Tibial nerve (tissue), 4 donors: ENCODE results near the gene INPP5A. TPM values are rescaled to one million over a fixed set of nuclear protein-coding genes. Genes with fewer than 3 reads are reported as not detected.

Experiments used
- DNase-seq, 2 donors: peaks; one replicate each; pipeline ENCODE4 v3.0.0-alpha.2; 2019; ENCODE audit warnings: low spot score in 2 of 2
- H3K27ac ChIP-seq, 4 donors: fragments of 200-600 bp; sonication (generic) in 3 of 4; one replicate each; pipeline ENCODE4 v1.5.1; 2017 to 2019; ENCODE audit warnings: mild to moderate bottlenecking in 1 of 4
- H3K27me3 ChIP-seq, 2 donors: fragments of 200-600 bp; sonication (generic) in 1 of 2; one replicate each; pipeline versions ENCODE4 v1.5.1 to v1.6.0; 2017 to 2019
- H3K36me3 ChIP-seq, 3 donors: fragments of 200-600 bp; sonication (generic); one replicate each; pipeline ENCODE4 v1.5.1; 2018 to 2019
- H3K4me1 ChIP-seq, 4 donors: fragments of 200-600 bp; sonication (generic) in 3 of 4; one replicate each; pipeline ENCODE4 v1.5.1; 2017 to 2019
- H3K4me3 ChIP-seq, 4 donors: fragments of 200-600 bp; sonication (generic) in 3 of 4; one replicate each; pipeline ENCODE4 v1.5.1; 2017 to 2019; ENCODE audit warnings: mild to moderate bottlenecking in 1 of 4, moderate library complexity in 1 of 4
- H3K9me3 ChIP-seq, 4 donors: fragments of 200-600 bp; sonication (generic) in 3 of 4; one replicate each; pipeline ENCODE4 v1.5.1; 2017 to 2019
- EP300 ChIP-seq, 2 donors: sonication (generic); formaldehyde crosslinking; IDR thresholded peaks; one replicate each; pipeline ENCODE4 v1.6.1; 2017; ENCODE audit warnings: antibody characterized with exemption in 2 of 2, mild to moderate bottlenecking in 1 of 2
- POLR2A ChIP-seq, 2 donors: fragments of 450-650 bp; IDR thresholded peaks; one replicate each; pipeline ENCODE4 v1.6.1; 2017; ENCODE audit warnings: antibody characterized with exemption in 2 of 2, mild to moderate bottlenecking in 2 of 2, moderate library complexity in 2 of 2
- WGBS, 2 donors: methylation state at CpG; one replicate each; pipeline ENCODE4 v1.1.5; 2018; 5-methylcytosine and 5-hydroxymethylcytosine counted together
- total RNA-seq, 4 donors: library from RNA; depleted of rRNA; stranded (reverse); fragments of >200 nt; gene quantifications; one replicate each; pipeline ENCODE4 v1.1.0, GENCODE V29; 2016
- TF ChIP-seq, protein P1 (sequence below), 5 experiments: fragments of 200-600 bp in 3 of 5; fragments of 450-650 bp in 2 of 5; sonication (generic) in 3 of 5; IDR thresholded peaks; one replicate each; pipeline ENCODE4 v1.5.1; 2016 to 2019; ENCODE audit warnings: antibody characterized with exemption in 5 of 5, mild to moderate bottlenecking in 3 of 5, moderate library complexity in 2 of 5

INPP5A gene
- total RNA-seq, 4 donors from 2014 or later: 73.8 to 101 (median 86.2) TPM

DNA sequence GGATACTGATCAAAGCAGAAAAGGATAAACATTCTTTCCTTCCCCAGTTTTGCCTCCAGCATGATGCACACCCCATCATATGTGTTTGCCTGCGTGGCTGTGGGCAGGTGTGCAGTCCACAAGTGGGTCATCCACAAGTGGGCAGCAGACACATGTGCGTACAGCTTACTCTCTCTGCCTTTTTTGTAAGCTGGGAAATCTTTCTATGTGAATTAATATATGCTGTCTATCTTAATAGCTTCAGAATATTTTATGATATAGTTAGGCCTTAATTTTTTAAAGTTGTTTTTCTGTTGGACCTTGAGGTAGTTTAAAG is 80.1 kb downstream of the INPP5A start:
- no peak for TF ChIP-seq POLR2A (IDR thresholded peaks at IDR 0.05)
- TF ChIP-seq, protein P1, sequence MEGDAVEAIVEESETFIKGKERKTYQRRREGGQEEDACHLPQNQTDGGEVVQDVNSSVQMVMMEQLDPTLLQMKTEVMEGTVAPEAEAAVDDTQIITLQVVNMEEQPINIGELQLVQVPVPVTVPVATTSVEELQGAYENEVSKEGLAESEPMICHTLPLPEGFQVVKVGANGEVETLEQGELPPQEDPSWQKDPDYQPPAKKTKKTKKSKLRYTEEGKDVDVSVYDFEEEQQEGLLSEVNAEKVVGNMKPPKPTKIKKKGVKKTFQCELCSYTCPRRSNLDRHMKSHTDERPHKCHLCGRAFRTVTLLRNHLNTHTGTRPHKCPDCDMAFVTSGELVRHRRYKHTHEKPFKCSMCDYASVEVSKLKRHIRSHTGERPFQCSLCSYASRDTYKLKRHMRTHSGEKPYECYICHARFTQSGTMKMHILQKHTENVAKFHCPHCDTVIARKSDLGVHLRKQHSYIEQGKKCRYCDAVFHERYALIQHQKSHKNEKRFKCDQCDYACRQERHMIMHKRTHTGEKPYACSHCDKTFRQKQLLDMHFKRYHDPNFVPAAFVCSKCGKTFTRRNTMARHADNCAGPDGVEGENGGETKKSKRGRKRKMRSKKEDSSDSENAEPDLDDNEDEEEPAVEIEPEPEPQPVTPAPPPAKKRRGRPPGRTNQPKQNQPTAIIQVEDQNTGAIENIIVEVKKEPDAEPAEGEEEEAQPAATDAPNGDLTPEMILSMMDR (IDR thresholded peaks at IDR 0.05): no peak
- TF ChIP-seq EP300 (IDR thresholded peaks at IDR 0.05): no peak
- no peak for DNase-seq
- H3K27ac ChIP-seq: no peak overlapping the region
- WGBS, 2 donors: 97 to 98% methylated on average over 2 of the region's 2 CpGs
- H3K36me3 ChIP-seq: peaks cover 0 to 41% (median 0%) of the 10 kb centered on the region in 3 donors
- peaks cover 0 to 32% (median 6%) of the 10 kb centered on the region in 4 donors for H3K9me3 ChIP-seq
- no peaks in the 10 kb centered on the region for H3K27me3 ChIP-seq
- no peak overlapping the region for H3K4me3 ChIP-seq
- no peaks in the 10 kb centered on the region for H3K4me1 ChIP-seq

DNA sequence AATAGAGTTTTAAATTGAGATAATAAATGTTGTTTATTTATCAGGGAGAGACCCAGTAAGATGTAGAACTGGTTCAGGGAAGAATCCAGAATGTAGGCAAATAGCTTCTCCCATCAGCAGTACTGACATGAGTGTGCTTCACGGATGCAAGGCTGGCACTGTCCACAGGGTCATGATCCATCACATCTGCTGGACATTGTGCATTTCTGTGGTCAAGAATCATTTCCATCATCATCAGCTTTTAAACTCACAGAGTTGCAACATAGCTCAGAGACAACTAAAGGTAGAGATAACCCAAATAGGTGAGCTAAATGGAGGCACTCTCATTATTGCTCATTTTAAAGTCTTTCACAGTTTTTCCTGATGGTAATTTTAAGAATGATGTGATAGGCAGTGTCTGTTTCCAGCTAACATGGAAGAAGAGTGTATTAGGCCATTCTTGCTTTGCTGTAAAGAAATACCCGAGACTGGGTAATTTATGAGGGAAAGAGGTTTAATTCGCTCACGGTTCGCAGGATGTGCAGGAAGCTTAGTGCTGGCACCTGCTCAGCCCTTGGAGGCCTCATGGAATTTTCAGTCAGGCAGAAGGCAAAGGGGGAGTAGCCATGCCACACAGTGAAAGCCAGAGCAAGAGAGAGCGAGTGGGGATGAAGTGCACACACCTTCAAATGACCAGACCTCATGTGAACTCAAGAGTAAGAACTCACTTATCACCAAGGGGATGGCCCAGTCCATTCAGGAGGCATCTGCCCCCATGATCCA is 80.8 kb downstream of the INPP5A start:
- no peak for DNase-seq

DNA sequence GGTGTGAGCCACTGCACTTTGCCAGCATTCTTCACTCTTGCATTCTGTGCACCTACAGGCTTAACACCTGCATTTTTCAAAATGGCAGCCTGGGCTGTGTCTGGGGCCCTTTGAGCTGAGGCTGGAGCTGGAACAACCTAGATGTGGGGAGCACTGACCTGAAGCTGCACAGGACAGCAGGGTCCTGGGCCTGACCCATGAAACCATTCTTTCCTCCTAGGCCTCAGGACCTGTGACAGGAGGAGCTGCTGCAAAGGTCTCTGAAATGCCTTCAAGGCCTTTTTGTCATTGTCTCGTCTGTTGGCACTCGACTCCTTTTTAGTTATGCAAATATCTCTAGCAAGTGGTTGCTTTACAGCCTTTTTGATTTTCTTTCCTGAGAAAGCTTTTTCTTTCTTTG is 82.3 kb downstream of the INPP5A start:
- TF ChIP-seq, protein P1 (IDR thresholded peaks at IDR 0.05): no peak
- TF ChIP-seq EP300 (IDR thresholded peaks at IDR 0.05): no peak
- no peak for TF ChIP-seq POLR2A (IDR thresholded peaks at IDR 0.05)

More for the DNA sequence above, 80.8 kb downstream of the INPP5A start:
- Histone ChIP-seq H3K36me3 (peaks cover 0 to 41% (median 0%) of the 10 kb centered on the region in 3 donors), H3K9me3 (peaks cover 0 to 32% (median 6%) of the 10 kb centered on the region in 4 donors), H3K27ac (no peak overlapping the region), H3K4me3 (no peak overlapping the region), H3K4me1 (no peaks in the 10 kb centered on the region), H3K27me3 (no peaks in the 10 kb centered on the region)
- WGBS, 2 donors: 80 to 86% methylated on average over 6 of the region's 6 CpGs
- TF ChIP-seq, protein P1 (IDR thresholded peaks at IDR 0.05): no peak
- TF ChIP-seq POLR2A (IDR thresholded peaks at IDR 0.05) (no peak), EP300 (IDR thresholded peaks at IDR 0.05) (no peak)

DNA sequence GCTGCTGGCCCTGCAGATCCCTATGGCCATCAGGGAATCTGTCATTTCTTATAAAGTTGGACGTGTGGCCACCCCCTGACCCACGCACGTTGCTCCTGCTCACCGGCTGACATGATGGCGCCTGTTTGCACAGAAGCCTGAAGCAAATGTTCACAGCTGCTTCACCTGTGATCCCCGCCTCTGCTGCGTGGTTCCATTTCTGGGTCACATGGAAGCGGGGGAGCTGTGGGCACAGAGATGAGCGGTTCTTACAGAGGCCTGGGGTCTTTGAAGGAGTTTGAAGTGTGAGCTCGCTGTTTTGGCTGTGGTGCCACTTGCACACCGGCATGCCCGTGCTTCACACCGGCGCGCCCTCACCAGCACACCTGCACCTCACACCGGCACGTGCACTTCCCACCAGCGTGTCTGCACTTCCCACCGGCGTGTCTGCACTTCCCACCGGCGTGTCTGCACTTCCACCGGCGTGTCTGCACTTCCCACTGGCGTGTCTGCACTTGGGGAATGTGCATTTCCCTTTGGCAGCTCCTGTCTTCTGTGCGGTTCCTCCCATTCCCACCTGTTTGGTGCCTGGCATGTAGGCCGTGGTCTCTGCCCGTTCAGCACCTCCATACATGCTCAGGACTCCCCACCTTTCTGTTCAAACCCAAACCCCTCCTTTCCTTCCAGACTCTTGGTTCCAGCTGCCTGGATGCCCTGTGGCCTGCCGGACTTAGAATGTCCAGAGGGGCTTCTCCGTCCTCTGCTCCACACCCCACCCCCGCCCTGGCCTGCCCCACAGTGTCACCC is 86.7 kb downstream of the INPP5A start:
- WGBS, 2 donors: 94 to 95% methylated on average over 31 of the region's 31 CpGs
- DNase-seq: no peak
- Histone ChIP-seq H3K36me3 (peaks cover 0 to 13% (median 0%) of the 10 kb centered on the region in 3 donors), H3K4me1 (peaks cover 0 to 48% (median 21%) of the 10 kb centered on the region in 4 donors), H3K9me3 (peaks cover 0 to 29% (median 6%) of the 10 kb centered on the region in 4 donors), H3K4me3 (no peak overlapping the region), H3K27me3 (no peaks in the 10 kb centered on the region), H3K27ac (no peak overlapping the region)
- TF ChIP-seq, protein P1 (IDR thresholded peaks at IDR 0.05): no peak
- TF ChIP-seq POLR2A (IDR thresholded peaks at IDR 0.05): no peak
- no peak for TF ChIP-seq EP300 (IDR thresholded peaks at IDR 0.05)

More for the DNA sequence above, 82.3 kb downstream of the INPP5A start:
- Histone ChIP-seq H3K4me1 (peaks cover 0 to 6% (median under 1%) of the 10 kb centered on the region in 4 donors), H3K27ac (no peak overlapping the region), H3K27me3 (no peaks in the 10 kb centered on the region), H3K4me3 (no peak overlapping the region), H3K36me3 (peaks cover 0 to 31% (median 0%) of the 10 kb centered on the region in 3 donors), H3K9me3 (peaks cover 0 to 32% (median 6%) of the 10 kb centered on the region in 4 donors)
- 95 to 98% methylated on average over 2 of the region's 2 CpGs for WGBS, 2 donors
- DNase-seq: no peak
